C4-2B (cell line): ENCODE data around the gene HCFC1.

Experiments used
- ZFX ChIP-seq: fragments of 450-650 bp; IDR thresholded peaks from 2 replicates; pipeline ENCODE4 v1.6.1; 2017
- TF ChIP-seq, protein P1 (sequence below): fragments of 450-650 bp; conservative IDR thresholded peaks from 2 replicates; pipeline ENCODE4 v1.5.1; 2017; ENCODE audit warnings: mild to moderate bottlenecking

DNA sequence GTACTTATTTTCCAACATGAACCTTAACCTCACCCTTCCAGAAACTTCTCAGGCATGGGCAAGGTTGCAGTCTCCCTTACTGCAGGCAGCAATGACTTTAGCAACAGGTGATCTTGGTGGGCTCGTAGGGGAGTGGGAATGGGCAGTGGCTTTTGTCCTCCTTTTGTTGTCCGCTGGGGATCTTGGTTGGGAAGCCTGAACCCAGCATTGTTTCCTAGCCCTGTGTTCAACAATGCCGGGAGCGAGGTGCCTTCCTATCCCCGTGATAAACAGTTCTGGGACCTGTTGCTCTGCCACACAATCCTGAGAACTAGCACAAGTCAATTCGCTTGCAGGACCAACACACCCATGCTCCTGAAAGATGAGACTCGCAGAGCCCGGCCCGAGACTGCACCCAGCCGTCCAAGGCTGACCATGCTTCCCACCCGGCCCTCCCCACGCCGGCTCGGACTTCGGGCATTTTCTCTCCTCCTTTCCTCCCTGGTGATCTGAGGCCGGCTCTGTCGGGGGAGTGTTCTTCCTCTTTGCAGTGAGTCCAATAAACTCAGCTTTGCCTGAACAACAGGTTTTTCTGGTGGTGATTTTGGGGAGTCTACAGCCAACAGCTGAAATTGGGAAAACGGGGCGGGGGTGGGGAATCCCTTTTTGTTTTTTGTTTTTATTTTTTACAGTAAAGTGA, 27.9 kb upstream of the HCFC1 start:
- TF ChIP-seq, protein P1, sequence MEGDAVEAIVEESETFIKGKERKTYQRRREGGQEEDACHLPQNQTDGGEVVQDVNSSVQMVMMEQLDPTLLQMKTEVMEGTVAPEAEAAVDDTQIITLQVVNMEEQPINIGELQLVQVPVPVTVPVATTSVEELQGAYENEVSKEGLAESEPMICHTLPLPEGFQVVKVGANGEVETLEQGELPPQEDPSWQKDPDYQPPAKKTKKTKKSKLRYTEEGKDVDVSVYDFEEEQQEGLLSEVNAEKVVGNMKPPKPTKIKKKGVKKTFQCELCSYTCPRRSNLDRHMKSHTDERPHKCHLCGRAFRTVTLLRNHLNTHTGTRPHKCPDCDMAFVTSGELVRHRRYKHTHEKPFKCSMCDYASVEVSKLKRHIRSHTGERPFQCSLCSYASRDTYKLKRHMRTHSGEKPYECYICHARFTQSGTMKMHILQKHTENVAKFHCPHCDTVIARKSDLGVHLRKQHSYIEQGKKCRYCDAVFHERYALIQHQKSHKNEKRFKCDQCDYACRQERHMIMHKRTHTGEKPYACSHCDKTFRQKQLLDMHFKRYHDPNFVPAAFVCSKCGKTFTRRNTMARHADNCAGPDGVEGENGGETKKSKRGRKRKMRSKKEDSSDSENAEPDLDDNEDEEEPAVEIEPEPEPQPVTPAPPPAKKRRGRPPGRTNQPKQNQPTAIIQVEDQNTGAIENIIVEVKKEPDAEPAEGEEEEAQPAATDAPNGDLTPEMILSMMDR = no peak
- TF ChIP-seq ZFX = no peak
